ENCODE data around the gene PDIA2. TPM values are rescaled to one million over a fixed set of nuclear protein-coding genes. Genes with fewer than 3 reads are reported as not detected.

The PDIA2 gene
- total RNA-seq, 4 donors from 2014 or later, result 0.97 TPM; not detected in 3

DNA sequence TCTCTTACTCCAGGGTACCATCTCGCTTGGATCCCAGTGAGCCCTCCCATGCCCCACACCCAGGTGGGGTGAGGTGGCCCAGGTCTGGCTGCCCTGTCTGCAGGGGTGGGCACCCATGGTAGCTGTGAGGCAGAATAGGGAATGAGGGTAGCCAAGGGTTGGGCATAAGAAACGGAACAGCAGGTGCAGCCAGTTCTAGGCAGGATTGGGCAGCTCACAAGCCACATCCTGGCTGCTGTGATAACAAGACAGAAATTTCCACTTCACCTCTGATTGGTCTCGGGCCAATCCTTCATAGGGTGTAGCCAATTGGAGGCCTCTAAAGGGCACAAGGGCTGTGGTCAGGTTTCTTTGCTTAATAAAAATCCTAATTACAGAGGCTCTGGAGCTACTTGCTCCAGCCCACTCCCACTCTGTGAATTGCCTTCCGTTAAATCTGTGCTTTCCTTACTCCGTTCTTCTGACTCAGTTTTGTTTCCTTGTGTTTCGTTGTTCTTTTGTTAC, 4.0 kb upstream of the PDIA2 start:
- no peak for DNase-seq
- H3K36me3 ChIP-seq, result no peaks in the 10 kb centered on the region
- TF ChIP-seq CTCF (IDR thresholded peaks at IDR 0.05) (no peak), POLR2A (IDR thresholded peaks at IDR 0.05) (no peak)
- H3K27ac ChIP-seq, result no peak overlapping the region
- intact Hi-C loops (cut with DNase I; ENCODE audit: low total_unique reads), result no loop called here
- no peaks in the 10 kb centered on the region for H3K9me3 ChIP-seq
- H3K4me1 ChIP-seq, result peaks cover 0 to 14% of the 10 kb centered on the region in 2 donors
- H3K4me3 ChIP-seq, result no peak overlapping the region
- H3K27me3 ChIP-seq, result peaks cover 3 to 8% of the 10 kb centered on the region in 2 donors

- no peak for DNase-seq
- Histone ChIP-seq H3K27me3 (peaks cover 3 to 8% of the 10 kb centered on the region in 2 donors), H3K9me3 (no peaks in the 10 kb centered on the region), H3K36me3 (no peaks in the 10 kb centered on the region), H3K4me3 (no peak overlapping the region), H3K27ac (no peak overlapping the region), H3K4me1 (peaks cover 0 to 14% of the 10 kb centered on the region in 2 donors)
- intact Hi-C loops (cut with DNase I; ENCODE audit: low total_unique reads), result no loop called here
- TF ChIP-seq CTCF (IDR thresholded peaks at IDR 0.05) (no peak), POLR2A (IDR thresholded peaks at IDR 0.05) (no peak)
These were observed 3.4 kb upstream of the PDIA2 start for GRCh38 chr16:279531-279930.

DNA sequence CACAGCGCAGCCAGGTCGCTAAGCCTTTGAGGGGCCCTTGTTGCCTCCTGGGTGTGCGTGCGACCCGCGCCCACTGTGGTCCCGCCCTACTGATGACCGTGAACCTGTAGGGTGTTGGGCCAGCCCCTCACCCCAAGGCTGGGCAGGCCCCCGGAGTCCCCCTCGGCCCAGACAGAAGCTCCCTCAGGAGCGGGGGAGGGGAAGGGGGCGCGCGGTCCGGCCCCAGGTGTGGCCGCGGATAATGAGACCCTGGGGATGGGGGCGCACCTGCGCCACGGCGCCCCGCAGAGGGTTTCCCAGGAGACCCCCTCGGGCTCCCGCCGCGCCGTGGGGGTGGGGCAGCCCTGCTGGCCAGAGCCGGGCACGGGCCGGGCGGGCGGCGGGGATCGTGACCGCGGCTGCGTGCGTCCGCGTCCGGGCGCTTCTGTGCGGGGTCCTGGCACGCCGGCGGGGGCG, 2.9 kb upstream of the PDIA2 start:
- H3K4me3 ChIP-seq, result no peak overlapping the region
- no peak for DNase-seq
- TF ChIP-seq POLR2A (IDR thresholded peaks at IDR 0.05) (no peak), CTCF (IDR thresholded peaks at IDR 0.05) (no peak)

DNA sequence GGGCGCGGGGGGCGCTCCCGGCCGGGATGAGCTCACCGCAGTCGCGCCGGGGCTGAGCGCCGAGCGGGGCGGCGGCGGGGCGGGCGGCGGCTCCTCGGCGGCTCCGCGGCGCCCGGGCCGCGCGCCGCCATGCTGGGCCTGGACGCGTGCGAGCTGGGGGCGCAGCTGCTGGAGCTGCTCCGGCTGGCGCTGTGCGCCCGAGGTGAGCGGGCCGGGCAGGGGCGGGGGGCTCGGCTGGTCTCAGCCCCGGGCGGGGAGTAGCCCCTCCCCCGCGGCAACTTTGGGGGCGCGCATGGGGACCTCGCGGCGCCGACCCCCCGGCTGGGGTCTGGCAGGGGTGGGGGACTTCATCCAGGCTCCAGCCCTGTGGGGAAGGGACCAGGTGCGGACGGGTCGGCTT, 2.4 kb upstream of the PDIA2 start, which contains the start of gene ARHGDIG:
TSS of gene ARHGDIG (plus strand) at position 40 of the 400 bp plus-strand sequence. CDS start at position 130, 90 bp downstream.
- TF ChIP-seq CTCF (IDR thresholded peaks at IDR 0.05) (no peak), POLR2A (IDR thresholded peaks at IDR 0.05) (no peak)
- peaks cover 3 to 8% of the 10 kb centered on the region in 2 donors for H3K27me3 ChIP-seq
- no peaks in the 10 kb centered on the region for H3K36me3 ChIP-seq
- intact Hi-C loops (cut with DNase I; ENCODE audit: low total_unique reads), result loop anchor here (10.0 kb wide), 1 partner anchor 64 kb away; no protein-coding TSS in a partner anchor
- H3K9me3 ChIP-seq, result no peaks in the 10 kb centered on the region
- no peak within 1 kb of the TSS for H3K4me3 ChIP-seq
- H3K27ac ChIP-seq, result no peak within 1 kb of the TSS
- H3K4me1 ChIP-seq, result peaks cover 0 to 9% of the 10 kb centered on the region in 2 donors
- DNase-seq, result no peak

More for the DNA sequence above, 2.9 kb upstream of the PDIA2 start:
- Histone ChIP-seq H3K4me1 (peaks cover 0 to 11% of the 10 kb centered on the region in 2 donors), H3K9me3 (no peaks in the 10 kb centered on the region), H3K27ac (no peak overlapping the region), H3K27me3 (peaks cover 3 to 8% of the 10 kb centered on the region in 2 donors), H3K36me3 (no peaks in the 10 kb centered on the region)
- intact Hi-C loops (cut with DNase I; ENCODE audit: low total_unique reads), result loop anchor here (10.0 kb wide), 1 partner anchor 65 kb away; no protein-coding TSS in a partner anchor

- TF ChIP-seq POLR2A (IDR thresholded peaks at IDR 0.05) (no peak), CTCF (IDR thresholded peaks at IDR 0.05) (no peak)
- DNase-seq, result no peak
- no peaks in the 10 kb centered on the region for H3K36me3 ChIP-seq
- H3K4me1 ChIP-seq, result peaks cover 0 to 9% of the 10 kb centered on the region in 2 donors
- peaks cover 3 to 8% of the 10 kb centered on the region in 2 donors for H3K27me3 ChIP-seq
- H3K4me3 ChIP-seq, result no peak overlapping the region
- no peaks in the 10 kb centered on the region for H3K9me3 ChIP-seq
- intact Hi-C loops (cut with DNase I; ENCODE audit: low total_unique reads), result loop anchor here (10.0 kb wide), 1 partner anchor 64 kb away; no protein-coding TSS in a partner anchor
- H3K27ac ChIP-seq, result no peak overlapping the region
These were observed 1.8 kb upstream of the PDIA2 start for GRCh38 chr16:280991-281659.

Measured in uterus (tissue), 4 donors.